Left renal pelvis (tissue), 4 donors: ENCODE measurements around the gene ALK. TPM values are rescaled to one million over a fixed set of nuclear protein-coding genes. Genes with fewer than 3 reads are reported as not detected.

Source experiments
- DNase-seq, 4 donors: peaks; one replicate each; pipeline ENCODE4 v3.0.0-alpha.2; 2013; ENCODE audit warnings: low read depth in 4 of 4, low spot score in 3 of 4
- polyA plus RNA-seq, 4 donors: library from polyadenylated mRNA; unstranded; fragments of 120-200 nt; gene quantifications; one replicate each; pipeline ENCODE4 v1.2.1, GENCODE V29; 2013; ENCODE audit not compliant: insufficient read length in 4 of 4

The ALK gene
- polyA plus RNA-seq, 4 donors: 0.30 to 1.4 (median 0.54) TPM

- no peak for DNase-seq
Observed at GRCh38 chr2:29910465-29910864, 10.9 kb downstream of the ALK start.

- no peak for DNase-seq
Observed at GRCh38 chr2:29902356-29902755, 19.0 kb downstream of the ALK start.

DNA sequence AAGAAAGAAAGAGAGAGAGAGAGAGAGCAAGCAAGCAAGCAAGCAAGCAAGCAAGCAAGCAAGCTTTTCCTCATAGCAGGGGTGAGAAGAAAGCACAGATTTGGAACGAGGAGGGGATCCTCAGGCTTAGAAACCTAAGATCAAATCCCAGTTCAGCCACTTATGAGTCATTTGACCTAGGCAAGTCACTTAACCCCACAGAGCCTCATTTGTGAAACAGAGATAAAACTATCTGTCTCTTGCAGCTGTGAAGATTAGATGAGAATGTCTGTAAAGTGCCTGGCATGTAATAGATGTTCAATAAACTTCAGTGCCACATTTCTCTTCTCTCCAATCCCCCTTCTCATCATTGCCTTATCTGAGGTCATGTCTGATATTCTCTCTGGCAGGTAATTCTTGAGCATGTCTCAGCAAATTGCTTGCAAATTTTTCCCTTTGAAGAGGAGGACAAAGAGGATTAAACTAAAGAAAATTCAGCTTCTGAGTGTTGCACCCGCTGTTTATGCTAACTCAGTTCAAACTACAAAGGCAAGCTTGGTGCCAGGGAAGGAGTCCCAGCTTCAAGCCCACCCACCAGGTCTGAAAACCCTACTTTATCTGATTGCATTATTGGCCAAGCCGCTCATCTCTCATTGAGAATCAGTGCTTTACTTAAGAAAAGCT lies 20.3 kb downstream of the ALK start:
- no peak for DNase-seq

DNA sequence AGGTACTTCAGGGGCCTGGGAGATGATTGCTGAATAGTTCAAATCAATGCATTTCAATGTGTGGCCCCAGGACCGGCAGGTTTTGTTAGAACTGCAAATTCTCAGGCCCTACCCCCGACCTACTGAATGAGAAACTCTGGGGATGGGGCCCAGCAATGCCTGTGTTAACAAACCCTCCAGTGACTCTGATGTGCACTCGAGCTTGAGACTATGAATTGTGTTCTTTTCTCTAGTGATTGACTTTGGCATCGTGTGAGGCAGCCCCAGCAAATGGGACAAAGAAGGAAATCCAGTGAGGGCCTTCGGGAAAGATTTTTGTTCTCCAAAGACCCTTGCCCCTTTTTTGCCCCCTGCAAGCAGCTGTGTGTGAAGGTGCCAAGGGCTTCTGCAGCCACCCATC lies 22.4 kb downstream of the ALK start:
- no peak for DNase-seq

DNA sequence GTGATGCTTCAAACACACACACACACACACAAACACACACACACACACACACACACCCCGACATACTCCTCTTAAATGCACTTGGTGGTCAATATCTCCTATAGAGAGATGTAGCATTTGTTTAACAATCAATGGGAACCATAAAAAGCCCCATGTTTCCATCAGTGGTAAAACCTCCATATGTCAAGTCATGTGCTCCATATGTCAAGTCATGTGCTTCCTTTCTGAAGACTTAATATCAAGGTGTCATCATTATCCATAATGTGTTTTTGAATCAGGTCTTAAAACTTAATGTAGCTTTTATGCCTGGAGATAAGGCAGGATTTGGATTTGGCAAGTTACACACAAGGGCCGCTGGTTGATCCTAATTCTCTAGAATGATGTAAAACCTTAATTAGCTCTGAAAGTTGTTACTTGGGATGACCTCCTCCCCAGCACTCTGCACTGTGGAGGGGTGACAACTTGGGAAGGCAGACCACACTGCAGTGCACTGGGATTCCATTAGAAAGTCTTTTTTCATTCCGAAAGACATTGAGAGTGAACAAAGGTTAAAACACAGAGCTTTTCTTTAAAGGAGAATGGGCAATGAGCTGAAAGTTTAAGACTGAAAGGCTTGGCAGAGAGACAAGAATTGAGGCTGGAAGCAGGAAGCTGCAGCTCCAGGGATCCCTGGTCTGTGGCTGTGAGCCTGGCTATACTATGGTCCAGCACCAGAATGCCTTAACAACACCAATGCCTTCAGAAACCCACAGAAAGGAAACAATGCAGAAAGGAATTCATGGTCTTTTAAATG lies 26.4 kb downstream of the ALK start:
- DNase-seq: no peak

GRCh38 chr2:29892585-29893259 lies 28.7 kb downstream of the ALK start:
- no peak for DNase-seq

DNA sequence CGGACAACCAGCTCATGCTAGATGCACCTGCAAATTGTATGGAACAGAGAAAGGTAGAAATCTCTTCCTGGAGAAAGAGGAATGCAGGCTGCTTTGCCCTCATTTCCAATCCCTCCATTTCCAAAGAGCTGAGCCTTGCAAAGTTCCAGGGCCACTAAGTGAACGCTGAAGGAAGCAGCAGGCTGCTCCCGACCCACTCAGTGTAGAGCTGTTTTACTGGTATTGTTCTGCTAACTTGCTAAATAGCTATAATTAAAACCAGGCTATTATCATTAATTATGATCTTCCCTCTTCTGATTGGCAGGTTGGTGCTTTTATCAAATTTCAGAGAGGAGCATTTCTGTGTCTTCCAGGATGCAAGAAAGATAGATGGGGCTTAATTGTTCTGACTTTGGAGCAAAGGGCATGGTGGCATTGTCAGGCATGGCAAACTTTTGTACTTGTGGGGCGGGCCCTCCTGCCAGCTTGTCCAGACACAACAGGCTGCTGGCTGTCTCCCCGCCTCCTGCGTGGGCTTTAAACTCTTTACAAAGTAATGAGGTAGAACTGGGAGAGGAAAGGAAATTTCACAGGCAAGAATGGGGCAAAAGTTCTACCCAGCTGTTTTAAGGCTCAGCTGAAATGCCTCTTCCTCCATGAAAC lies 40.2 kb downstream of the ALK start:
- no peak for DNase-seq

DNA sequence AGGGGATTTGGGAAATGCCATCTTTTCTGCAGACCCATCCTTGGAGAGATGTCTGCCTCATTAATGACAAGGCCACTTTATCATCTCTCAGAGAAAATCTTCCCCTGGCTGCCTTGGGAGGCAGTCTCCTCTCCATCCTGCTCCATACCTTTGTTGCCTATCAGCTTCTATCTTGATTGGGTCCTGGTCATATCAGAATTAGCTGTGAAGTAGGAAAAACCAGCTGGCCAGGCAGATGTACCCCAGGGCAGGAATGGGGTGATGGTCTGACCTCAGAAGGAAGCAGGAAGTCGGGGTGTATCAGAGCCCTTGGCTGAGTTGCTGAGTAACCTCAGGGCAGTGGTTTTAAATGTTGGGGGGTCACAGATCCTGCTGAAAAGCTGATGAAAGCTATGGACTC lies 41.3 kb downstream of the ALK start:
- no peak for DNase-seq

GRCh38 chr2:29879456-29879855 lies 41.9 kb downstream of the ALK start:
- no peak for DNase-seq

DNA sequence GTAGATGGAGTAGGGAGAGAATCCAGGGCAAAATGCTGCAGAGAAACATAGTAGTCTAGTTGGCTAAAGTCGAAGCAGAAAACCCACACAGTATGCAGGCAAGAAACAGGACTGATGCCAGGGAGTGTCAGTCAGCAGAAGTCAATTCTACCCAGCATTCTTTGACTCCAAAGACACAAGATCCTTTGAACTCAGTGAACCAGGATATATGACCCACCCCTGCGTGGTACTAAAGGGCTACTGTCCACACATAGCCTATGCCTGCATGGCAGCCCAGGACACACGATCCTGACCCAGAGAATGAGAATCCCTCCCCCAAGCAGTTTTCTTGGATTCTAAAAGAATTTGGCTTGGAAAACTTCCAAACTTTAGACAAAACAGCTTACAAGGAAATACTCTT lies 42.5 kb downstream of the ALK start:
- no peak for DNase-seq

- no peak for DNase-seq
Observed at GRCh38 chr2:29876374-29876773, 45.0 kb downstream of the ALK start.

DNA sequence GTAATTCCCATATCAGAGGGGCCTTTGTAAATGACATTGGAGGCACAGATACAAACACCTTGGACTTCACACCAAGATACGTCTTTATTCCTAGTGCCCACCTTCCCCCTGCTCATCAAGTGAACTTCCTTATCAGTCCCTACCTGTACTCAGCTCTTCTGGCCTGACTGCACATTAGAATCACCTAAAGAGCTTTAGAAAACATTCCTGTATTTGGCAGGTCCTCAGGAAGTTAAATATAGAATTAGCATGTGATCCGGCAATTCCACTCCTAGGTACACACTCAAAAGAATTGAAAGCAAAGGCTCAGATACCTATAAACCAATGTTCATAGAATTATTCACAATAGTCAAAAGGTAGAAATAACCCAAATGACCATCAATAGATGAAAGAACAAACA lies 46.6 kb downstream of the ALK start:
- no peak for DNase-seq

- DNase-seq: no peak
Observed at GRCh38 chr2:29872870-29873269, 48.5 kb downstream of the ALK start.

DNA sequence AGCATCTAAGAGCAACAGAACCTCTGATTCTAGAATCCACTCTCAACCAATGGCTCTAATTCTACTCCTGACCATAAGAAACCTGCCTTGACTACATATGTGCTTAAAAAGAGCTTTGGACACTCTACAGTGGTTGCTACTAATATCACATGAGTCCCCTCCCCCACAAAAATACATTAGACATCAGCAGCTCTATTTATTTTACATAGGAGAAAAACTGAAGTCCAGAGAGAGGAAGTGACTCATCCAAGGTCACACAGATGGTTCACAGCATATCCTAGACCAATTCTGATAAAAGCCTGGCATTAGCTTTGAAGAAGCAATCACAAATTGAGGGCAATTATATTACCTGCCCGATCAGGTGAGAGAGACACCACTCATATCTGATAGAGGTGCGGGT lies 49.8 kb downstream of the ALK start:
- no peak for DNase-seq

DNA sequence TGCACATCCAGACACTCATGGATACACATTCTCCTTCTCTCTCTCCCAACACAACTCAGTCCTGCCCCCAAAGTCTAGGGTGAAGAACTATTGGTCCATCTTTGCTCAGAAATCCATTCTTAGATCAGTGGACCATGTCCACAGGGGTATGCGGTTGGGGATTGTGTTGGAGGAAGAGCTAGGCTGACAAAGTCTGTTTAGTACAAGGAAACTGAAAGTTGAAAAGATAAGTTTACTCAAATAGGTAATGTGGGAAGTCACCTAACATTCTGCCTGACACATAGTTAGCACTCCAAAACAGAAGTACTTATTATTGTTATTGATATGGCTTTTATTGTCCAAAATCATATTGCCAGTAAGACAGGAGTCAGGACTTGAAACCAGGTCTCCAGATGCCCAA lies 55.9 kb downstream of the ALK start:
- no peak for DNase-seq

- no peak for DNase-seq
Observed at GRCh38 chr2:29864988-29865387, 56.4 kb downstream of the ALK start.

- DNase-seq: no peak
Observed at GRCh38 chr2:29855924-29856639, 65.3 kb downstream of the ALK start.

- no peak for DNase-seq
Observed at GRCh38 chr2:29850794-29851193, 70.6 kb downstream of the ALK start.

DNA sequence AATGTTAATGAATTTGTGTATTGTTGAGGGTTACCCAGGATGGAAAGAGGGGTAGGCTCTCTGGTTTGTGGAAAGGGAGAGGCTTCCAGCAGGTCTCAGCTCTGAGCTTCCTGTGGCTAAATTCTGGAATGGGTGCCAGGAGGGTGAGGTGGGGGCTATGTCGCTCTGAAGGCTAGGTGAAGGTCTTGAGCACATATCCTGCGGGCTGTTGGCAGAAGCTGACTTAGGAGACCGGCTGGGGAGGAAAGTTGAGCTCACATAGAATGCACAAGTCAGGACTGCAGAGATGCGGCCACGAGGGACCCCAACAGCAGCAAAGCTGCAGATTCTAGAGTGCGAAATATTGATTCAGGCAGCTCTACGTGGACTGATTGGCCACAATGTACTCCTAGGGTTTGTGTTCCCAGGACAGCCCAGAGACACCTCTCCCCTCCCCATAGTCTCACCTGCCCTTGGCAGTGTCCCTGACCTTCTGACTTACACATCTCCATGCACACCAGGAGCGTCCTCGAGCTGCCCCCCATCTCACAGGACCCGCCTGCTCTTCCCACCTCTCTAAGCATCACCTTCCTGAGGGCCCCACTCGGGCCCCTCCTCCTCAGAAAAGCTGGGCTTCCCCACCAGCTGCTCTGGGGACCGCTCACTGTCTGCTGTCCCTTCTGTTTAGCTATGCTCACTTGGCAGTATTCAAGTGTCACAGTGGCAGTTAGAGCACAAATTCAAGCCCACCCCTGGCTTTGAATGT lies 72.6 kb downstream of the ALK start:
- DNase-seq: no peak

DNA sequence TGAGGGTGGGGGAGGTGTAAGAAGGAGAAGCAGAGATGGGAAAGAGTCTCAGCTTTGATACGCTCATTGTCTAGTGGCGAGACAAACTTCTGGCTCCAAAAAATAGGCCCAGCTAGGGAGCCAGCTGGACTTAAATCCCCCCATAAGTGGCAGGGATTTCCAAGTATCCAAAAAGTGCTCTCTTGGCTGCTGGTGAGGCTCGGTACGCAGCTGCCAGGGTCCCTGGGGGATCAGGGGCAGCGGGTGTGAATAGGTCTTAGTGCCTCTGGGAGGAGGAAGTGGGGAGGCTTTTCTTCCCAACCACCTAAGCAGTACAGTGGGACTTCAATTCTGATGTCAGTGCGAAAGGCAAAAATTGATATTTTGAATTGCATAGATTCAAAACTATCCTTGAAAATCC lies 73.5 kb downstream of the ALK start:
- DNase-seq: no peak
